H1 (cell line): ENCODE results near the gene OPCML. TPM values are rescaled to one million over a fixed set of nuclear protein-coding genes. Genes with fewer than 3 reads are reported as not detected.

Source experiments
- ATF3 ChIP-seq: IDR thresholded peaks from 2 replicates; pipeline ENCODE4 v1.6.1; 2011; ENCODE audit warnings: low read depth, mild to moderate bottlenecking, low read length; ENCODE audit not compliant: insufficient read depth
- CEBPB ChIP-seq: IDR thresholded peaks from 2 replicates; pipeline ENCODE4 v1.6.1; 2012; ENCODE audit warnings: low read depth, low read length
- CHD2 ChIP-seq: IDR thresholded peaks from 2 replicates; pipeline ENCODE4 v1.6.1; 2012; ENCODE audit warnings: low read length, improper control_type of control experiment
- HDAC6 ChIP-seq: IDR thresholded peaks from one replicate; pipeline ENCODE4 v1.7.1; 2012; ENCODE audit warnings: low read depth, mild to moderate bottlenecking, inconsistent platforms, low read length, moderate library complexity
- POLR2A ChIP-seq, 2 experiments: IDR thresholded peaks; 1 replicate in 1 of 2; 2 replicates in 1 of 2; pipeline ENCODE4 v1.6.1; 2011; ENCODE audit warnings: low read depth in 2 of 2, low read length in 2 of 2, mild to moderate bottlenecking in 2 of 2; ENCODE audit errors: control extremely low read depth in 1 of 2
- SRF ChIP-seq: IDR thresholded peaks from 2 replicates; pipeline ENCODE4 v1.6.1; 2011; ENCODE audit warnings: mild to moderate bottlenecking, low read depth, low read length, moderate library complexity
- polyA plus RNA-seq, 7 experiments: library from polyadenylated mRNA; depleted of rRNA in 3 of 7; stranded (reverse) in 5 of 7; unstranded in 2 of 7; fragments of >200 nt in 5 of 7; fragments of 200-250 nt in 2 of 7; gene quantifications; 1 replicate in 5 of 7; 2 replicates in 1 of 7; 4 replicates in 1 of 7; pipeline versions ENCODE4 v1.2.1 to v1.2.3, GENCODE V29; 2011 to 2013; ENCODE audit warnings: missing spikeins in 2 of 7, mixed read lengths in 2 of 7
- total RNA-seq: library from RNA; stranded (reverse); fragmentation: NEBNext Ultra II Directional; extraction: Animal tissue kit (Norgen Biotek cat#: 25700); gene quantifications from 2 replicates; pipeline ENCODE4 v1.2.1, GENCODE V29; 2021

Gene OPCML
- total and polyA plus RNA-seq, 2 of the 8 experiments (the other 6 are each of a cell fraction or from before 2014, with no cell fraction given) = 2.3 to 3.1 TPM

- TF ChIP-seq CHD2 (no peak), POLR2A (IDR thresholded peaks at IDR 0.05; ENCODE audit: control extremely low read depth in 1 of 2, low read depth in 2 of 2, low read length in 2 of 2) (no peak), HDAC6 (no peak), SRF (no peak), CEBPB (no peak), ATF3 (no peak)
Measured at GRCh38 chr11:132780046-132780445, 752.3 kb downstream of the OPCML start (continued).
